HG02870 (cell line): ENCODE data around the gene DPPA4.

ENCODE experiments used
- ATAC-seq: cut with Tn5 transposase; IDR thresholded peaks from one replicate; pipeline ENCODE4 v1.9.1; 2021; ENCODE audit warnings: mild to moderate bottlenecking, moderate library complexity; ENCODE audit not compliant: unreplicated experiment

Gene DPPA4

DNA sequence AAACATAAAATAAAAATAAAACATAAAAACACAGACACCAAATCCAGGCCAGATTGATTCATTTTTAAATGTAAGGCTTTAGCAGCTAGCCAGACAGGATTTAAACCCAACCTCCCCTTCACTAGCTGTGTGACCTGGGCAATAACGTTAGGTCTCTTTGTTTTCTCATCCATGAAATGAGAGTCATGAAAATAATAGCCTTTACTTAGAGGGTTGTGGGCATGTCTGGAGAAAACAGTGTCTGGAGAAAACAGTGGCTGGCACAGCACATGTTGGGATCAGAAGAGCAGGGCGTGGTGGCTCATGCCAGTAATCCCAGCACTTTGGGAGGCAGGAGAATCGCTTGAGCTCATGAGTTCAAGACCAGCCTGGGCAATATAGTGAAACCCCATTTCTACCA, 1.9 kb upstream of the DPPA4 start:
- ATAC-seq = no peak

DNA sequence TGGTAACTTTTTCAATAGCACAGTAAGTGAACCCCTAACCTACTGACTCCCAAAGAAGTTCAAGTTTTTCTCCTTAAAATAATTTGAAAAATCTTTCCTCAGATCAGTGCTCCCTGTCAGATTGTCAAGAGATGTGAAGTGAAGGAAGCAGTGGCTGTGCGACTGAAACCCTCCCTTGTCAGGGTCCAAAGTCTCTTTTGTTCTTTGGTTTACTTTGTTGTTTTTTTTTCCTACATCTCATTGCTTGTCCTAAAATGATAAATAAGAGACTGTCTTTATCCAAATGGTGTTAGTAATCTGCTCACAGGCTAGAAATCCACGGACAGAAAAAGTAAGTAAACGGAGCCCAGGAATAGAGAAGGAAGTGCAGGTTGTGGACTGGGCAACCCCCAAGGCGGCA, 976 bp upstream of the DPPA4 start:
- no peak for ATAC-seq

GRCh38 chr3:109336291-109336861, 970 bp downstream of the DPPA4 start:
- no peak for ATAC-seq

- ATAC-seq = no peak
Measured at GRCh38 chr3:109334572-109334971, 2.8 kb downstream of the DPPA4 start.

DNA sequence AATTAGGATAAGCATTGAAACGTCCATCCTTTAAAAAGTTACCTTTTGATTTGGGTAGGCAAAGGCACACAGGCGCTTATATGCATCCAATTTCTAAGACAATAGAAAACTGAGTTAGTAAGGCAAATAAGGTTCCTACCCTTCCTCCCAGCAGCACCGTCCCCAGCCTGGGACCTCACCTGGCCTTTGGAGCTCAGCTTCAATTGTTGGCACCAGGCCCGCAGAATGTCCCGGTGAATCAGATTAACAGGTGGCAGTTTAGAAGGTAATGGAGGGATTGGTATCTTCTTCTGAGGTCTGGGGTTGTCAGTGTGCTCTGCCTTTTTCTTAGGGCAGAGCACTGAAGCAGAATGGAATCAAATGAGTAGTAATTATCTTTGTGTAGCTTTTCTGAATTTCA, 5.7 kb downstream of the DPPA4 start:
- no peak for ATAC-seq

- no peak for ATAC-seq
Measured at GRCh38 chr3:109330405-109330804, 6.9 kb downstream of the DPPA4 start.

GRCh38 chr3:109328202-109328601, 9.1 kb downstream of the DPPA4 start:
- ATAC-seq = no peak

- ATAC-seq = no peak
Measured at GRCh38 chr3:109325657-109326056, 11.7 kb downstream of the DPPA4 start.

DNA sequence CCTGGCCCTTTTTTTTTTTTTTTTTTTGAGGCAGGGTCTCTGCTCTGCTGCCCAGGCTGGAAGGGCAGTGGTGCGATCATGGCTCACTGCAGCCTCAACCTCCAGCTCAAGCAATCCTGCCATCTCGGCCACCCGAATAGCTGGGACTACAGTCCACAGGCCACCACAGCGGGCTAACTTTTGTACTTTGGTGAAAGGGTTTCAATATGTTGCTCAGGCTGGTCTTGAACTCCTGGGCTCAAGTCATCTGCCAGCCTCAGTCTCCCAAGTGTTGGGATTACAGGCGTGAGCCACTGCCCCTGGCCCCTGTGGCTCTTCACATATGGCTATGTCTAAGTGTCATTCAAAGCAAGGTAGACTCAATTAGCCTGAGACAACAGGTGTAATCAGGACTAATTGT, 12.2 kb downstream of the DPPA4 start:
- ATAC-seq = no peak

DNA sequence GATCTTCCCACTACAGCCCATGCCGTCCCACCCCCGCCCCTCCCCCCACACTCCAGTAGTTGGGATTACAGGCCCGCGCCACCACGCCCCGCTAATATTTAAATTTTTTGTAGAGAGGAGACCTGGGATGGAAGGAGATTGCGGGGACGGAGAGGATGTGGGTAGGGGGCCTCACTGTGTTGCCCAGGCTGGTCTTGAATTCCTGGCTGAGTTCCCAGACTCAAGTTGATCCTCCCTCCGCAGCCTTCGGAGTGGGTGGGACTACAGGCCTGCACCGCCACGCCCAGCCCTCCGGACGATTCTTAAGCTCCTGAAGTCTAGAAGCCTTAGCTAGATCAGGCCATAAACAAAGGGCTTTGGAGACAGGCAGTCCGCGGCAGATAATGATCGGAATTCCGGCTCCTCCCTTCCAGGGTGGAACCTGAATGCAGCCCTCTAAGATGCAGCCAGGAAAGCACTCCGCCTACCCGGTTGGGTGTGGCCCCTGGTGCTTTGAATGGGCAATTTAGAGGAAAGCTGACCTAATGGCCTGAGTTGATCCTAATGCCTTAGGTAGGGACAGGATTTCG, 21.1 kb downstream of the DPPA4 start, which contains the start of gene DPPA2:
Gene DPPA2 (minus strand): TSS at position 356 of the 569 bp plus-strand sequence. CDS start 1,975 bp downstream, outside the sequence.
- ATAC-seq = no peak

DNA sequence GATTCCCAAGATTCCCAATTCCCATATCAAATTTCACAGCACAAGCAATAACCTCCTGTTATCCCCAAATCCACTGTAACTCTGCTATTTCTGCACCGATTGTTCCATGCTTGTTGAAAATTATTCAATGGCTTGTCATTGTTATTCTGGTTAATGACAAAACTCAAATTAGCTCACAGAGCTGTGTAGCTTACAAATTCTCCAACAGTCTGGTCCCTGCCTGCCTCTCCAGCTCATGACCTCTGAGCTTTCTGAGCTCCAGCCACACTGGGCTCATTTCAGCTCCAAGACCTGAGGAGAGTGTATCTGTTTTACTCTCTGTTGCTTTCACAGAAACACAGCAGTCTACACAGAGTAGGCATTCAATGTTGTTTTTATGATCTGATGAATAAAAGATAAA, 24.3 kb downstream of the DPPA4 start:
- no peak for ATAC-seq

- no peak for ATAC-seq
Measured at GRCh38 chr3:109297496-109297895, 39.9 kb downstream of the DPPA4 start.

- no peak for ATAC-seq
Measured at GRCh38 chr3:109284071-109284470, 53.3 kb downstream of the DPPA4 start.

DNA sequence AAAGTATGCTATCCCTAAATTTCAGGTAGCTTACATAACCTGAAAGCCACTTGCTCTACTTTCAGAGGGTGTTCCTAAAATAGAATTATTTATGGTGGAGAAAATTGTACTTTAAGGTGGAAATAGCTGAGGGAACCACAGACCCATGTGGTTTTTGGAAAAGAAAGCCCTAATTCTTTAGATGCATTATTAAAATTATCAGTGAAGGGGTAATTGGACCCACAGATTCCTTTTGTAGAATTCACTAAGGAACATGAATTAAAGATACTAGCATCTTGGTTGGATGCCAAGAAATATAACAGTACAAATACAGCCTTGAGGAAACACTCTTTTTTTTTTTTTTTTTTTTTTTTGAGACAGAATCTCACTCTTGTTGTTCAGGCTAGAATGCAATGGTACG, 58.8 kb downstream of the DPPA4 start:
- no peak for ATAC-seq

DNA sequence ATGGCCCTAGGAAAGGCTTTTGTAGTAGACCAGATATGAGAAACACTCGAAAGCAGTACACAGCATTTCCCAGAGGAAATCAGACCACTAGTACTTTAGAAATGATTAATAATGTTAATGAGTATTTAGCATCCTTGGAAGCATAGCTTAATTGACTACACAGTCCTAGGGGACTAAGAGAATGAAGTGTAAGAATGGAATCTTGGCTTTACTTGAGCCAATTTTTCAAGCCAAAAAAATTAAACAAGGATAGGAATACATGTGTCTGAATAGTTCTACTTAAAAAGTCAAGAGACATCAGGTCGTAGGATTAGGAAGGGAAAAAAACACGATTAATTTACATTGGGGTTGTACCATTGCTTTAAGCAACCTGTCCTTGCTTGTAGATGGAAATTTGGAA, 59.2 kb downstream of the DPPA4 start:
- ATAC-seq = no peak
